SK-N-SH treated with all-trans-retinoic acid at 6 μM for 48 hours (cell line): ENCODE measurements around the gene RASL12.

ENCODE experiments used
- ATAC-seq: fragments of 200-7000 bp; cut with Tn5 transposase; 3 replicates; pipeline ENCODE4 v1.9.1; 2020; ENCODE audit warnings: mild to moderate bottlenecking, moderate library complexity
- ARNTL ChIP-seq: fragments of 450-650 bp; formaldehyde crosslinking; IDR thresholded peaks from 2 replicates; pipeline ENCODE4 v1.5.0; 2020; ENCODE audit warnings: low read depth, mild to moderate bottlenecking, moderate library complexity, borderline replicate concordance
- BACH2 ChIP-seq: fragments of 250-450 bp; sonication (Bioruptor Pico); IDR thresholded peaks from 2 replicates; pipeline ENCODE4 v1.9.0; 2021; ENCODE audit warnings: mild to moderate bottlenecking, borderline replicate concordance
- CREB5 ChIP-seq: fragments of 250-450 bp; sonication (Bioruptor Pico); IDR thresholded peaks from 2 replicates; pipeline ENCODE4 v1.5.1; 2020; ENCODE audit warnings: low read depth, mild to moderate bottlenecking, moderate library complexity
- CSDC2 ChIP-seq: fragments of 250-450 bp; sonication (Bioruptor Pico); IDR thresholded peaks from 2 replicates; pipeline ENCODE4 v1.5.0; 2020; ENCODE audit warnings: mild to moderate bottlenecking, moderate library complexity
- ESRRG ChIP-seq: fragments of 250-450 bp; sonication (Bioruptor Pico); IDR thresholded peaks from 2 replicates; pipeline ENCODE4 v1.6.1; 2021; ENCODE audit warnings: mild to moderate bottlenecking
- GLIS3 ChIP-seq: fragments of 250-450 bp; sonication (Bioruptor Pico); IDR thresholded peaks from 2 replicates; pipeline ENCODE4 v1.5.0; 2020; ENCODE audit warnings: mild to moderate bottlenecking, moderate library complexity
- ISL1 ChIP-seq: fragments of 250-450 bp; sonication (Bioruptor Pico); IDR thresholded peaks from 2 replicates; pipeline ENCODE4 v2.1.2; 2022; ENCODE audit warnings: mild to moderate bottlenecking, moderate library complexity
- OSR1 ChIP-seq: fragments of 250-450 bp; sonication (Bioruptor Pico); IDR thresholded peaks from 2 replicates; pipeline ENCODE4 v1.8.0; 2022; ENCODE audit warnings: moderate library complexity, mild to moderate bottlenecking, inconsistent platforms
- PATZ1 ChIP-seq: fragments of 250-450 bp; sonication (Bioruptor Pico); IDR thresholded peaks from 2 replicates; pipeline ENCODE4 v1.8.0; 2020; ENCODE audit warnings: mild to moderate bottlenecking, moderate library complexity, borderline replicate concordance
- PPARA ChIP-seq: fragments of 250-450 bp; sonication (Bioruptor Pico); IDR thresholded peaks from 2 replicates; pipeline ENCODE4 v1.5.0; 2020; ENCODE audit warnings: mild to moderate bottlenecking, borderline replicate concordance
- RARB ChIP-seq: fragments of 250-450 bp; sonication (Bioruptor Pico); IDR thresholded peaks from 2 replicates; pipeline ENCODE4 v1.8.0; 2021; ENCODE audit warnings: mild to moderate bottlenecking, moderate library complexity
- SNAI2 ChIP-seq: fragments of 250-450 bp; sonication (Bioruptor Pico); IDR thresholded peaks from 2 replicates; pipeline ENCODE4 v1.5.0; 2020; ENCODE audit warnings: mild to moderate bottlenecking, moderate library complexity
- TCF4 ChIP-seq: fragments of 250-450 bp; sonication (Bioruptor Pico); IDR thresholded peaks from 2 replicates; pipeline ENCODE4 v1.8.0; 2021; ENCODE audit warnings: mild to moderate bottlenecking, moderate library complexity, borderline replicate concordance
- TOX ChIP-seq: fragments of 250-450 bp; sonication (Bioruptor Pico); IDR thresholded peaks from 2 replicates; pipeline ENCODE4 v1.8.0; 2021; ENCODE audit warnings: mild to moderate bottlenecking, moderate library complexity, borderline replicate concordance
- TSHZ2 ChIP-seq: fragments of 250-450 bp; sonication (Bioruptor Pico); IDR thresholded peaks from 2 replicates; pipeline ENCODE4 v1.5.0; 2020; ENCODE audit warnings: mild to moderate bottlenecking, moderate library complexity
- ZC3H10 ChIP-seq: fragments of 250-450 bp; sonication (Bioruptor Pico); IDR thresholded peaks from 2 replicates; pipeline ENCODE4 v1.5.1; 2021; ENCODE audit warnings: mild to moderate bottlenecking, moderate library complexity
- ZFP3 ChIP-seq: fragments of 250-450 bp; sonication (Bioruptor Pico); IDR thresholded peaks from 2 replicates; pipeline ENCODE4 v1.5.0; 2020; ENCODE audit warnings: mild to moderate bottlenecking, moderate library complexity
- ZFP30 ChIP-seq: fragments of 450-650 bp; formaldehyde crosslinking; IDR thresholded peaks from 2 replicates; pipeline ENCODE4 v1.5.0; 2022; ENCODE audit warnings: mild to moderate bottlenecking, moderate library complexity
- ZNF565 ChIP-seq: fragments of 450-650 bp; formaldehyde crosslinking; conservative IDR thresholded peaks from 2 replicates; pipeline ENCODE4 v1.5.0; 2020; ENCODE audit warnings: low read depth, mild to moderate bottlenecking, moderate library complexity
- ZNF70 ChIP-seq: fragments of 450-650 bp; formaldehyde crosslinking; IDR thresholded peaks from 2 replicates; pipeline ENCODE4 v1.5.0; 2020; ENCODE audit warnings: mild to moderate bottlenecking, moderate library complexity
- TF ChIP-seq, protein P1 (sequence below): fragments of 250-450 bp; sonication (Bioruptor Pico); IDR thresholded peaks from 2 replicates; pipeline ENCODE4 v1.5.1; 2021; ENCODE audit warnings: mild to moderate bottlenecking, moderate library complexity

Gene RASL12

DNA sequence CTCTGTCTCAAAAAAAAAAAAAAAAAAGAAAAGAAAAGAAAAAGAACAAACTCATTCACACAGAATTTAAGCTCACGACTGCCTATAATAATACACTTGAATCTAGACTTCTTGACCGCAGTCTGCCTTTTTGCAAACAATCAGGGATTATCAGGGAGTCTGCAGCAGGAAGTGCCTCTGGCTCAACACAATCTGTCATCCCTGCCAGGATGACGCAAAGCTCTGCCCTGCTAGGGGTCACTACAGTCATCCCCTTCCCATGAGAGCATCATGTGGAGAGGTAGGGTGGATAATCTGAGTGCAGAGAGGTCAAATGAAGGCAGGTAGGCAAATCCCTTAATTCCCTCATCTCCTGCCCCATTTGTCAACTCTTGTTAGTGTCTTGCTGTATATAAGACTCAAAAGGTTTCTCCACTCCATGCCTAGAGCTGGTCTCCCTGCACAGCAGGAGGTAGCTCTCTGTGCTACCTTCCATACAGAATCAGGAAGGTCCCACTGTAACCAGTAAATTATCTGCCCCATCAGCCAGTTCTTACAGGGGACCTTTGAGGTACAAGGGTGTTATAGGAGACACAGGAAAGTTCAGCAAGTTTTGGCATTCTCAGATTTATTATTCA lies 43.0 kb upstream of the RASL12 start:
- no peak for TF ChIP-seq ISL1 (CRISPR knock-in tag)
- TF ChIP-seq ZC3H10 (CRISPR knock-in tag) = no peak
- no peak for TF ChIP-seq ESRRG (CRISPR knock-in tag)
- TF ChIP-seq CSDC2 (CRISPR knock-in tag) = no peak
- no peak for ATAC-seq

GRCh38 chr15:65106011-65106590 lies 38.3 kb upstream of the RASL12 start:
- TF ChIP-seq BACH2 = no peak
- TF ChIP-seq CSDC2 (CRISPR knock-in tag) = no peak
- TF ChIP-seq GLIS3 (CRISPR knock-in tag) = no peak
- no peak for TF ChIP-seq OSR1 (CRISPR knock-in tag)
- TF ChIP-seq ZFP3 (CRISPR knock-in tag) = no peak
- no peak for TF ChIP-seq ZNF565 (CRISPR knock-in tag)
- no peak for TF ChIP-seq ZNF70 (CRISPR knock-in tag)
- TF ChIP-seq ISL1 (CRISPR knock-in tag) = no peak
- ATAC-seq = no peak

DNA sequence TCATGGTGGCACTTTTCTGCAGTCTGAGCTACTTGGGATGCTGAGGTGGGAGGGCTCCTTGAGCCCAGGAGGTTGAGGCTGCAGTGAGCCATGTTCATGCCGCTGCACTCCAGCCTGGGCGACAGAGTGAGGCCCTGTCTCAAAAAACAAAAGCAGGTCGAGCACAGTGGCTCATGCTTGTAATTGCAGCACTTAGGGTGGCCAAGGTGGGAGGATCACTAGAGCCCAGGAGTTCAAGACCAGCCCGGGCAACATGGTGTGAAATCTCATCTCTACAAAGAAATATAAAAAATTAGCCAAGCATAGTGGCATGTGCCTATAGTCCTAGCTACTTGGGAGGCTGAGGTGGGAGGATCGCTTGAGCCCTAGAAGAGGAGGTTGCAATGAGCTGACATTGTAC lies 37.2 kb upstream of the RASL12 start:
- TF ChIP-seq PATZ1 (CRISPR knock-in tag) (no peak), TCF4 (CRISPR knock-in tag) (no peak), GLIS3 (CRISPR knock-in tag) (no peak), ZFP3 (CRISPR knock-in tag) (no peak), OSR1 (CRISPR knock-in tag) (no peak), PPARA (CRISPR knock-in tag) (no peak), TSHZ2 (CRISPR knock-in tag) (no peak), ZNF565 (CRISPR knock-in tag) (no peak)
- no peak for ATAC-seq

GRCh38 chr15:65102912-65103311 lies 35.1 kb upstream of the RASL12 start:
- ATAC-seq = no peak
- TF ChIP-seq TCF4 (CRISPR knock-in tag) = no peak
- no peak for TF ChIP-seq SNAI2 (CRISPR knock-in tag)
- no peak for TF ChIP-seq OSR1 (CRISPR knock-in tag)
- TF ChIP-seq ESRRG (CRISPR knock-in tag) = no peak
- no peak for TF ChIP-seq GLIS3 (CRISPR knock-in tag)
- no peak for TF ChIP-seq TSHZ2 (CRISPR knock-in tag)
- TF ChIP-seq TOX = no peak
- TF ChIP-seq RARB (CRISPR knock-in tag) = no peak
- no peak for TF ChIP-seq ARNTL
- TF ChIP-seq, protein P1, sequence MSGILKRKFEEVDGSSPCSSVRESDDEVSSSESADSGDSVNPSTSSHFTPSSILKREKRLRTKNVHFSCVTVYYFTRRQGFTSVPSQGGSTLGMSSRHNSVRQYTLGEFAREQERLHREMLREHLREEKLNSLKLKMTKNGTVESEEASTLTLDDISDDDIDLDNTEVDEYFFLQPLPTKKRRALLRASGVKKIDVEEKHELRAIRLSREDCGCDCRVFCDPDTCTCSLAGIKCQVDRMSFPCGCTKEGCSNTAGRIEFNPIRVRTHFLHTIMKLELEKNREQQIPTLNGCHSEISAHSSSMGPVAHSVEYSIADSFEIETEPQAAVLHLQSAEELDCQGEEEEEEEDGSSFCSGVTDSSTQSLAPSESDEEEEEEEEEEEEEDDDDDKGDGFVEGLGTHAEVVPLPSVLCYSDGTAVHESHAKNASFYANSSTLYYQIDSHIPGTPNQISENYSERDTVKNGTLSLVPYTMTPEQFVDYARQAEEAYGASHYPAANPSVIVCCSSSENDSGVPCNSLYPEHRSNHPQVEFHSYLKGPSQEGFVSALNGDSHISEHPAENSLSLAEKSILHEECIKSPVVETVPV (CRISPR knock-in tag) = no peak
- no peak for TF ChIP-seq CSDC2 (CRISPR knock-in tag)
- TF ChIP-seq ZNF565 (CRISPR knock-in tag) = no peak
- TF ChIP-seq ZFP30 (CRISPR knock-in tag) = no peak
- no peak for TF ChIP-seq BACH2
- no peak for TF ChIP-seq ISL1 (CRISPR knock-in tag)
- TF ChIP-seq PPARA (CRISPR knock-in tag) = no peak
- no peak for TF ChIP-seq ZC3H10 (CRISPR knock-in tag)
- no peak for TF ChIP-seq CREB5 (CRISPR knock-in tag)
- TF ChIP-seq ZNF70 (CRISPR knock-in tag) = no peak
